GM20431 (cell line): ENCODE measurements around the gene MKLN1.

ENCODE experiments used
- in situ Hi-C: fragments of 300-500 bp; cut with MseI, MboI; formaldehyde crosslinking; loops from one replicate; pipeline ENCODE4 v1.15.0; 2020; ENCODE audit warnings: low sequenced_read_pairs; ENCODE audit not compliant: unreplicated experiment

MKLN1 gene

GRCh38 chr7:131327626-131328376, at the start of gene MKLN1:
TSS of gene MKLN1 (plus strand) at chr7:131327876. CDS start at chr7:131327900, 24 bp downstream.
- in situ Hi-C loops, result no loop called here

GRCh38 chr7:131279044-131279443, 48.6 kb upstream of the MKLN1 start:
- in situ Hi-C loops, result no loop called here

GRCh38 chr7:131281266-131282048, 46.2 kb upstream of the MKLN1 start:
- in situ Hi-C loops, result no loop called here

- in situ Hi-C loops, result no loop called here
Measured at GRCh38 chr7:131284702-131285419, 42.8 kb upstream of the MKLN1 start.

GRCh38 chr7:131285556-131285955, 42.1 kb upstream of the MKLN1 start:
- in situ Hi-C loops, result no loop called here

GRCh38 chr7:131288450-131288849, 39.2 kb upstream of the MKLN1 start:
- in situ Hi-C loops, result no loop called here

- in situ Hi-C loops, result no loop called here
Measured at GRCh38 chr7:131289051-131289450, 38.6 kb upstream of the MKLN1 start.

GRCh38 chr7:131292141-131292905, 35.4 kb upstream of the MKLN1 start:
- in situ Hi-C loops, result no loop called here

- in situ Hi-C loops, result no loop called here
Measured at GRCh38 chr7:131293018-131293417, 34.7 kb upstream of the MKLN1 start.

- in situ Hi-C loops, result no loop called here
Measured at GRCh38 chr7:131294553-131294952, 33.1 kb upstream of the MKLN1 start.

GRCh38 chr7:131298608-131298992, 29.1 kb upstream of the MKLN1 start:
- in situ Hi-C loops, result no loop called here

GRCh38 chr7:131299074-131299473, 28.6 kb upstream of the MKLN1 start:
- in situ Hi-C loops, result no loop called here

GRCh38 chr7:131300078-131300477, 27.6 kb upstream of the MKLN1 start:
- in situ Hi-C loops, result loop anchor here (10.0 kb wide), 1 partner anchor 235 kb away; no protein-coding TSS in a partner anchor

- in situ Hi-C loops, result loop anchor here (10.0 kb wide), 1 partner anchor 236 kb away; no protein-coding TSS in a partner anchor
Measured at GRCh38 chr7:131300572-131301466, 26.9 kb upstream of the MKLN1 start.

GRCh38 chr7:131302446-131302845, 25.2 kb upstream of the MKLN1 start:
- in situ Hi-C loops, result loop anchor here (10.0 kb wide), 1 partner anchor 238 kb away; no protein-coding TSS in a partner anchor

GRCh38 chr7:131302876-131303707, 24.6 kb upstream of the MKLN1 start:
- in situ Hi-C loops, result loop anchor here (10.0 kb wide), 1 partner anchor 238 kb away; no protein-coding TSS in a partner anchor

- in situ Hi-C loops, result loop anchor here (10.0 kb wide), 1 partner anchor 240 kb away; no protein-coding TSS in a partner anchor
Measured at GRCh38 chr7:131305152-131305551, 22.5 kb upstream of the MKLN1 start.

- in situ Hi-C loops, result loop anchor here (10.0 kb wide), 1 partner anchor 241 kb away; no protein-coding TSS in a partner anchor
Measured at GRCh38 chr7:131306041-131306440, 21.6 kb upstream of the MKLN1 start.
